Measurements from ENCODE around the gene TRAF4.

GRCh38 chr17:28750178-28751047 lies 6.6 kb downstream of the TRAF4 start:
- TF ChIP-seq CTCF (conservative IDR thresholded peaks at IDR 0.05; ENCODE audit: low read depth, low read length) (peak; percentile 92), EZH2 (IDR thresholded peaks at IDR 0.05; ENCODE audit: low read length, unreplicated experiment) (no peak)

All from PC-3 (cell line).